Breast epithelium (tissue), 4 donors: ENCODE results near the gene NR3C2. TPM values are rescaled to one million over a fixed set of nuclear protein-coding genes. Genes with fewer than 3 reads are reported as not detected.

Experiments
- DNase-seq, 2 donors: peaks; one replicate each; pipeline ENCODE4 v3.0.0-alpha.2; 2019; ENCODE audit warnings: low spot score in 2 of 2
- H3K27ac ChIP-seq, 2 donors: fragments of 200-600 bp; sonication (generic) in 1 of 2; one replicate each; pipeline ENCODE4 v1.5.1; 2016 to 2019; ENCODE audit warnings: mild to moderate bottlenecking in 1 of 2
- H3K27me3 ChIP-seq, 2 donors: fragments of 200-600 bp; sonication (generic) in 1 of 2; one replicate each; pipeline versions ENCODE4 v1.5.1 to v1.6.0; 2017 to 2019; ENCODE audit warnings: control low read depth in 1 of 2, mild to moderate bottlenecking in 1 of 2
- H3K36me3 ChIP-seq: fragments of 200-600 bp; one replicate; pipeline ENCODE4 v1.5.1; 2019
- H3K4me1 ChIP-seq, 2 donors: fragments of 200-600 bp; sonication (generic); one replicate each; pipeline ENCODE4 v1.5.1; 2016 to 2019; ENCODE audit warnings: control low read depth in 1 of 2
- H3K4me3 ChIP-seq, 3 donors: fragments of 200-600 bp; sonication (generic); 1 replicate in 2 of 3; 2 replicates in 1 of 3; pipeline ENCODE4 v1.5.1; 2016 to 2019; ENCODE audit warnings: mild to moderate bottlenecking in 3 of 3, moderate library complexity in 2 of 3
- H3K9me3 ChIP-seq, 2 donors: fragments of 200-600 bp; sonication (generic) in 1 of 2; one replicate each; pipeline ENCODE4 v1.5.1; 2016 to 2019; ENCODE audit warnings: control low read depth in 1 of 2
- CTCF ChIP-seq, 3 donors: fragments of 450-650 bp; IDR thresholded peaks; one replicate each; pipeline ENCODE4 v1.5.1; 2016 to 2017; ENCODE audit warnings: antibody characterized with exemption in 3 of 3, mild to moderate bottlenecking in 3 of 3, moderate library complexity in 3 of 3
- POLR2A ChIP-seq: fragments of 450-650 bp; IDR thresholded peaks from one replicate; pipeline ENCODE4 v1.6.1; 2016; ENCODE audit warnings: antibody characterized with exemption, mild to moderate bottlenecking, moderate library complexity
- POLR2AphosphoS5 ChIP-seq, 3 donors: sonication (generic); formaldehyde crosslinking; IDR thresholded peaks; one replicate each; pipeline ENCODE4 v1.6.1; 2017; ENCODE audit warnings: antibody characterized with exemption in 3 of 3
- intact Hi-C: fragments of 100-400 bp; cut with DNase I; formaldehyde crosslinking; loops from one replicate; pipeline ENCODE4 v1.15.1; 2023; ENCODE audit warnings: low total_unique reads
- total RNA-seq, 3 donors: library from RNA; depleted of rRNA; stranded (reverse); fragments of >200 nt; gene quantifications; one replicate each; pipeline ENCODE4 v1.1.0, GENCODE V29; 2016

Gene NR3C2
- total RNA-seq, 3 donors from 2014 or later = 8.0 to 39.5 (median 13.8) TPM

- Histone ChIP-seq H3K4me3 (no peak overlapping the region), H3K4me1 (no peaks in the 10 kb centered on the region), H3K27ac (no peak overlapping the region), H3K9me3 (no peaks in the 10 kb centered on the region), H3K36me3 (no peaks in the 10 kb centered on the region), H3K27me3 (no peaks in the 10 kb centered on the region)
- no peak for DNase-seq
- no peak for TF ChIP-seq POLR2A
- TF ChIP-seq POLR2AphosphoS5 (IDR thresholded peaks at IDR 0.05) = no peak
- TF ChIP-seq CTCF (IDR thresholded peaks at IDR 0.05) = no peak
- intact Hi-C loops = no loop called here
These were observed 400.4 kb downstream of the NR3C2 start for GRCh38 chr4:148041606-148042329.

GRCh38 chr4:148034813-148035212, 407.4 kb downstream of the NR3C2 start:
- Histone ChIP-seq H3K9me3 (no peaks in the 10 kb centered on the region), H3K4me3 (no peak overlapping the region), H3K27ac (no peak overlapping the region), H3K27me3 (no peaks in the 10 kb centered on the region), H3K4me1 (no peaks in the 10 kb centered on the region), H3K36me3 (no peaks in the 10 kb centered on the region)
- DNase-seq = no peak
- intact Hi-C loops = no loop called here
- TF ChIP-seq POLR2A (no peak), CTCF (IDR thresholded peaks at IDR 0.05) (no peak), POLR2AphosphoS5 (IDR thresholded peaks at IDR 0.05) (no peak)

GRCh38 chr4:148030193-148030873, 411.9 kb downstream of the NR3C2 start:
- no peaks in the 10 kb centered on the region for H3K4me1 ChIP-seq
- H3K36me3 ChIP-seq = no peaks in the 10 kb centered on the region
- H3K9me3 ChIP-seq = no peaks in the 10 kb centered on the region
- intact Hi-C loops = no loop called here
- H3K27ac ChIP-seq = no peak overlapping the region
- DNase-seq = no peak
- no peak for TF ChIP-seq POLR2A
- no peak for TF ChIP-seq CTCF (IDR thresholded peaks at IDR 0.05)
- no peak for TF ChIP-seq POLR2AphosphoS5 (IDR thresholded peaks at IDR 0.05)
- no peak overlapping the region for H3K4me3 ChIP-seq
- no peaks in the 10 kb centered on the region for H3K27me3 ChIP-seq

- H3K27me3 ChIP-seq = no peaks in the 10 kb centered on the region
- TF ChIP-seq POLR2A = no peak
- no peak for TF ChIP-seq POLR2AphosphoS5 (IDR thresholded peaks at IDR 0.05)
- no peak for TF ChIP-seq CTCF (IDR thresholded peaks at IDR 0.05)
- no peaks in the 10 kb centered on the region for H3K36me3 ChIP-seq
- DNase-seq = no peak
- no peaks in the 10 kb centered on the region for H3K9me3 ChIP-seq
- intact Hi-C loops = no loop called here
- no peaks in the 10 kb centered on the region for H3K4me1 ChIP-seq
- no peak overlapping the region for H3K4me3 ChIP-seq
- H3K27ac ChIP-seq = no peak overlapping the region
These were observed 412.4 kb downstream of the NR3C2 start for GRCh38 chr4:148029781-148030180.
